Activated naive CD8-positive, alpha-beta T cell treated with anti-CD3 and anti-CD28 coated beads for 36 hours (primary cell): ENCODE measurements around the gene RNU1-3. TPM values are rescaled to one million over a fixed set of nuclear protein-coding genes. Genes with fewer than 3 reads are reported as not detected.
"Not testable (repeated sequence)": the region's sequence is repeated elsewhere in the genome, so short reads cannot be mapped to it uniquely, and the experiment has no call there.

Source experiments
- DNase-seq: peaks from one replicate; pipeline ENCODE4 v3.0.0; 2021
- H3K27ac Mint-ChIP-seq: one replicate; pipeline ENCODE4 v1.8.0; 2022; ENCODE audit warnings: mild to moderate bottlenecking, moderate library complexity, mixed read lengths
- H3K27me3 Mint-ChIP-seq: one replicate; pipeline ENCODE4 v1.8.0; 2022; ENCODE audit warnings: mild to moderate bottlenecking, mixed read lengths
- H3K36me3 Mint-ChIP-seq: one replicate; pipeline ENCODE4 v1.8.0; 2021; ENCODE audit warnings: mild to moderate bottlenecking, mixed read lengths
- H3K4me1 Mint-ChIP-seq: one replicate; pipeline ENCODE4 v1.8.0; 2021; ENCODE audit warnings: mixed read lengths
- H3K4me3 Mint-ChIP-seq: one replicate; pipeline ENCODE4 v1.8.0; 2022; ENCODE audit warnings: mild to moderate bottlenecking, moderate library complexity, mixed read lengths
- H3K9me3 Mint-ChIP-seq: one replicate; pipeline ENCODE4 v1.8.0; 2022; ENCODE audit warnings: mixed read lengths
- total RNA-seq, 2 experiments: library from RNA; stranded (reverse); gene quantifications; one replicate each; pipeline ENCODE4 v1.2.3, GENCODE V29; 2021

The RNU1-3 gene
- total RNA-seq, 2 experiments from 2014 or later = 874 to 961 TPM

GRCh38 chr1:16684152-16684551 is 17.4 kb upstream of the RNU1-3 start:
- not testable (repeated sequence) for H3K27ac Mint-ChIP-seq, H3K36me3 Mint-ChIP-seq, H3K9me3 Mint-ChIP-seq, DNase-seq, H3K4me3 Mint-ChIP-seq, H3K4me1 Mint-ChIP-seq
- H3K27me3 Mint-ChIP-seq = peaks cover 18% of the 10 kb centered on the region

- H3K36me3 Mint-ChIP-seq, H3K27ac Mint-ChIP-seq, H3K4me3 Mint-ChIP-seq, H3K9me3 Mint-ChIP-seq, DNase-seq, H3K4me1 Mint-ChIP-seq: not testable (repeated sequence)
- H3K27me3 Mint-ChIP-seq = peaks cover 29% of the 10 kb centered on the region
These were observed 16.1 kb upstream of the RNU1-3 start for GRCh38 chr1:16682803-16683202.

DNA sequence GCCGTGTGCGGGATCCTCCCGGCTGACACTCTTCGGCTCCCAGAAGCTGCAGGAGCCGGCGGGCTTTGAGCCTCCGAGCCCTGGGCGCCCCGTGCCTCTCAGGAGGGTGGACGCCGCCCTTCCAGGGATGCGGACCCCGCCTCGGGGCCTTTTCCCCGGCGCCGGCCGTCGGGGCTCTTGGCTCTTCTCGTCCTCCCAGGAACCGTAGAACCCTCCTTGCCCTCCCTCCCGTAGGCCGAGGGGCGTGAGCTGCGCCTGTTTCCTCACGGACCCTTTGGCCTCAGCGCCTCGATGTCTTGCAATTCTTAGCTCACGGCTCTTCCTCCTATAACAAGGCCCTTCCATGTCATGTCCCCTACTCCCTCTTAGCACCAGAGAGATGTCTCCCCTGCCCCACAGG is 13.6 kb upstream of the RNU1-3 start:
- peaks cover 23% of the 10 kb centered on the region for H3K4me1 Mint-ChIP-seq
- H3K36me3 Mint-ChIP-seq, H3K4me3 Mint-ChIP-seq, H3K9me3 Mint-ChIP-seq, DNase-seq, H3K27ac Mint-ChIP-seq: not testable (repeated sequence)
- peaks cover 30% of the 10 kb centered on the region for H3K27me3 Mint-ChIP-seq

DNA sequence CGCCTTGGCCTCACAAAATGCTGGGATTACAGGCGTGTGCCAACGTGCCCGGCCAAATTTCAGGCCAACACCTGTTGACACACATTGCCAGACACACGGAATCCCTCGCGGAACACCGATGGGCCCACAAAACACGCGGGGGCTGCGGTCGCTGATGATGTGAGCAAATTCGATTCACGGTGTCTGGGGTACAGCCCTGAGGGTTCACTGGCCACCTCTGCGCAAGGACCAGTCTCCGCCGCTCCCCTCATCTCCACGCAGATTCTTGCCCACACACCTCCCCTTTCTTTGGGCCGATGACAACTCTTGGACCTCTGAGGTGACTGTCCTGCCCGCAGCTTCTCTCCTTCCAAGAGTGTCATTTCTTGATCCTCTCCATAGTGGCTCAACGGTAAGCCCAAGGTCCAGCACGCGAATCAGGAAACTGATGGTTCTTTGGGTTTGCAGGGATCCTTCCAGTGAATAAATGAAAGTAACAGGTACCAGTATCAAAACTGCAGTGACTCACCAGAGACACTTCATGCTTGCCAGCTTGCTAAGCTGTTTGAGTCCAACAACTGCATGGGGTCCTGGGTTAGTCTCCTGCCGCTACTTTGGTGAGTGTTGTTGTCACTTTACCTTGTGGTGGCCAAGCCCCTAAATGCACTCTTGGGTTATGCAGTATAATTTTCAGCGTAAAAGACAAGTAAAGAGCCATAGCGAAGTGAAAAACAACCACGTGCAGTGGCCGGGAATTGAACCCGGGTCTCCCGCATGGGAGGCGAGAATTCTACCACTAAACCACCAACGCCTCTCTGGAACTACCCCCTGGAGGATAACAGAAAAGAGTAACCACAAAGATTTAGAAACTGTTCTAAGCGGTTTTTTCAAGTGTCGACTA is 11.0 kb upstream of the RNU1-3 start:
- Mint-ChIP-seq H3K27ac (peak overlapping the region; percentile 94), H3K4me3 (peak overlapping the region; percentile 73), H3K4me1 (peaks cover 23% of the 10 kb centered on the region), H3K27me3 (peaks cover 30% of the 10 kb centered on the region), H3K9me3 (peaks cover 2% of the 10 kb centered on the region), H3K36me3 (peaks cover 6% of the 10 kb centered on the region)
- peak; percentile 73 for DNase-seq

GRCh38 chr1:16676661-16677523 is 10.1 kb upstream of the RNU1-3 start:
- H3K36me3 Mint-ChIP-seq, DNase-seq, H3K9me3 Mint-ChIP-seq: not testable (repeated sequence)
- Mint-ChIP-seq H3K4me1 (peaks cover 23% of the 10 kb centered on the region), H3K27ac (peak overlapping the region; percentile 45), H3K27me3 (peaks cover 30% of the 10 kb centered on the region), H3K4me3 (peak overlapping the region; percentile 19)

- H3K36me3 Mint-ChIP-seq, DNase-seq, H3K9me3 Mint-ChIP-seq, H3K27ac Mint-ChIP-seq, H3K4me3 Mint-ChIP-seq: not testable (repeated sequence)
- Mint-ChIP-seq H3K4me1 (peaks cover 23% of the 10 kb centered on the region), H3K27me3 (peaks cover 27% of the 10 kb centered on the region)
These were observed 8.4 kb upstream of the RNU1-3 start for GRCh38 chr1:16675118-16675510.

GRCh38 chr1:16673976-16674375 is 7.2 kb upstream of the RNU1-3 start:
- not testable (repeated sequence) for H3K9me3 Mint-ChIP-seq, H3K27ac Mint-ChIP-seq, H3K36me3 Mint-ChIP-seq, H3K4me3 Mint-ChIP-seq, DNase-seq
- H3K4me1 Mint-ChIP-seq = peaks cover 23% of the 10 kb centered on the region
- H3K27me3 Mint-ChIP-seq = peaks cover 17% of the 10 kb centered on the region

GRCh38 chr1:16665836-16666235 is 912 bp downstream of the RNU1-3 start:
- H3K4me1 Mint-ChIP-seq, H3K4me3 Mint-ChIP-seq, DNase-seq, H3K36me3 Mint-ChIP-seq, H3K9me3 Mint-ChIP-seq, H3K27ac Mint-ChIP-seq, H3K27me3 Mint-ChIP-seq: not testable (repeated sequence)

GRCh38 chr1:16658234-16658633 is 8.5 kb downstream of the RNU1-3 start:
- DNase-seq, H3K36me3 Mint-ChIP-seq, H3K4me1 Mint-ChIP-seq, H3K4me3 Mint-ChIP-seq, H3K27me3 Mint-ChIP-seq, H3K9me3 Mint-ChIP-seq, H3K27ac Mint-ChIP-seq: not testable (repeated sequence)

GRCh38 chr1:16656981-16657683 is 9.6 kb downstream of the RNU1-3 start:
- H3K4me1 Mint-ChIP-seq, H3K27me3 Mint-ChIP-seq, DNase-seq, H3K4me3 Mint-ChIP-seq, H3K36me3 Mint-ChIP-seq, H3K9me3 Mint-ChIP-seq, H3K27ac Mint-ChIP-seq: not testable (repeated sequence)

DNA sequence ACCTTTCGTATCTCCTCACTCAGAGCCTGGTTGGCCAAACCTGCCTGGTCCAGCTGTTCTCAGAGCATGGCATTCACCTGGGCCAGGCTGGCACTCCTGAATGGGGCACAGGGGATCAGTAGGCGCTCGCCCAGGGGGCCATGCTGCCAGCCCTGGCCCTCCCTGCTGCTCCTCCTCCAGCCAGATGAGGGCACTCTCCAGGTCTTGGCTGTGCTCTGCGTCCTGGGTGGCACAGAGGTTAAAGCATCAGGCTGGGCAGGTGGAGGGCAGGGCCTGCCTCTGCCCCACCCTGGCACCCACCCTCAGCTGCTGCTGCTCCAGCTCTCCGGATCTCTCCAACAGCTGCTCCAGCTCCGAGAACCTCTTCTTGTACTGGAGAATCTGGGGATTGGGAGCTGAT is 10.2 kb downstream of the RNU1-3 start:
- H3K27ac Mint-ChIP-seq, H3K9me3 Mint-ChIP-seq, DNase-seq, H3K4me3 Mint-ChIP-seq, H3K36me3 Mint-ChIP-seq, H3K4me1 Mint-ChIP-seq, H3K27me3 Mint-ChIP-seq: not testable (repeated sequence)

DNA sequence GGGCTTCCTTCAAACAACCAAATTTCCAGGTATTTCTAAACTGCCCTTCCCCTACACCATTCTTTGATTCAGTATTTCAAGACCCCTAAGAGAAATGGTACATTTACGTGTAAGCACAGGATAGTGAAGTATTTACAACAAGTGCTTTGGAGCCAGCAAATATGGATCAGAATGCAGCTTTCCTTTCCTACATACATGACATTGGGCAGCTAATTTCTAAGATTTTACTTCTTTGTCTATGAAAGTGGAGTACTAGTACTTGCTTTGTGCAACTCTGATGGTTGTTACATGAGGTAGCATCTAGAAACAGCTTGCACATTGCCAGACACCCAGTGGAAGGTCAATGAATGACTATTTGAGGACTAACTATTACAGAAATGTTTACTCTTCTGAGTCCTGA is 15.2 kb downstream of the RNU1-3 start:
- not testable (repeated sequence) for H3K9me3 Mint-ChIP-seq, H3K27me3 Mint-ChIP-seq, H3K4me3 Mint-ChIP-seq, DNase-seq, H3K36me3 Mint-ChIP-seq, H3K27ac Mint-ChIP-seq, H3K4me1 Mint-ChIP-seq

- not testable (repeated sequence) for DNase-seq
These were observed 16.8 kb downstream of the RNU1-3 start for GRCh38 chr1:16649960-16650359.

GRCh38 chr1:16649390-16649789 is 17.4 kb downstream of the RNU1-3 start:
- not testable (repeated sequence) for DNase-seq, H3K27me3 Mint-ChIP-seq, H3K36me3 Mint-ChIP-seq, H3K9me3 Mint-ChIP-seq, H3K4me1 Mint-ChIP-seq, H3K27ac Mint-ChIP-seq, H3K4me3 Mint-ChIP-seq

More at GRCh38 chr1:16649960-16650359, 16.8 kb downstream of the RNU1-3 start:
- H3K4me3 Mint-ChIP-seq, H3K27me3 Mint-ChIP-seq, H3K27ac Mint-ChIP-seq, H3K4me1 Mint-ChIP-seq, H3K36me3 Mint-ChIP-seq, H3K9me3 Mint-ChIP-seq: not testable (repeated sequence)

DNA sequence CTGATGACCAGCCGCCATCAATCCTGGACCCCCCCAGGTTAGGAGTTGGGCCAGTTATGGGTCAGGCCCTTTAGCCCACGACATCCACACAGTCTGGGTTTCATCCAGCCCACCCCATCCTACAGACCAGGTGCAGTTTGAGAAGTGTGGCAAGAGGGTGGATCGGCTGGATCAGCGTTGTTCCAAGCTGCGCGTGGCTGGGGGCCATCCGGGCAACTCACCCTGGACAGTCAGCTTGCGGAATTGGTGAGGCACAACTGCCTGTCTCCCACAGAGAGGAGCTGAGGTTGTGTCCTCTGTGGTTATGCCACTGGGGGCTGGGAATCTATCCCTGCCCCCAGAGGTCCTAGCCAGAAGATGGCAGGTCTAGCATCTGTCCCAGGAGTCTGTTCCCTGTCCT is 18.0 kb downstream of the RNU1-3 start:
- not testable (repeated sequence) for H3K27ac Mint-ChIP-seq, H3K9me3 Mint-ChIP-seq, H3K4me3 Mint-ChIP-seq, DNase-seq, H3K4me1 Mint-ChIP-seq, H3K36me3 Mint-ChIP-seq, H3K27me3 Mint-ChIP-seq
